ENCODE measurements around the gene TPST1.
A peak's percentile ranks its signal among the peaks of the same experiment; 100 is the strongest.

Gene TPST1

GRCh38 chr7:66167773-66168387 is 37.3 kb upstream of the TPST1 start:
- no peak for TF ChIP-seq CEBPB (IDR thresholded peaks at IDR 0.05)
- TF ChIP-seq NFIC (IDR thresholded peaks at IDR 0.05): peak; percentile 41; the same call in 1 of the 2 replicates

- TF ChIP-seq FOXM1 (IDR thresholded peaks at IDR 0.05; ENCODE audit: borderline replicate concordance, low read depth) (no peak), TCF12 (IDR thresholded peaks at IDR 0.05; ENCODE audit: low read depth) (no peak), TEAD4 (IDR thresholded peaks at IDR 0.05) (no peak), NFIC (IDR thresholded peaks at IDR 0.05) (no peak), USF1 (IDR thresholded peaks at IDR 0.05) (no peak), ZBTB7A (IDR thresholded peaks at IDR 0.05; ENCODE audit: low read depth) (no peak), CEBPB (IDR thresholded peaks at IDR 0.05) (no peak), REST (IDR thresholded peaks at IDR 0.05; ENCODE audit: low read depth) (no peak), EGR1 (IDR thresholded peaks at IDR 0.05) (no peak), EP300 (IDR thresholded peaks at IDR 0.05; ENCODE audit: borderline replicate concordance) (no peak), TAF1 (IDR thresholded peaks at IDR 0.05; ENCODE audit: low read depth) (no peak), MAX (IDR thresholded peaks at IDR 0.05) (no peak), CREB1 (IDR thresholded peaks at IDR 0.05; ENCODE audit: low read depth) (no peak), RAD21 (IDR thresholded peaks at IDR 0.05; ENCODE audit: low read depth) (no peak)
Measured at GRCh38 chr7:66169616-66170015, 35.5 kb upstream of the TPST1 start.

- TF ChIP-seq USF1 (IDR thresholded peaks at IDR 0.05) (peak; percentile 61), TEAD4 (IDR thresholded peaks at IDR 0.05) (no peak), EGR1 (IDR thresholded peaks at IDR 0.05) (no peak), CEBPB (IDR thresholded peaks at IDR 0.05) (0 out of 2 replicates have a peak, but pooled peaks have one; percentile 48)
Measured at GRCh38 chr7:66170309-66171231, 34.6 kb upstream of the TPST1 start.

- TF ChIP-seq USF1 (IDR thresholded peaks at IDR 0.05) (no peak), REST (IDR thresholded peaks at IDR 0.05; ENCODE audit: low read depth) (no peak), NFIC (IDR thresholded peaks at IDR 0.05) (no peak), EGR1 (IDR thresholded peaks at IDR 0.05) (no peak), TCF12 (IDR thresholded peaks at IDR 0.05; ENCODE audit: low read depth) (no peak), EP300 (IDR thresholded peaks at IDR 0.05; ENCODE audit: borderline replicate concordance) (no peak), YY1 (IDR thresholded peaks at IDR 0.05; ENCODE audit: low read depth) (no peak), MAX (IDR thresholded peaks at IDR 0.05) (no peak), CEBPB (IDR thresholded peaks at IDR 0.05) (no peak), RAD21 (IDR thresholded peaks at IDR 0.05; ENCODE audit: low read depth) (no peak), ZBTB7A (IDR thresholded peaks at IDR 0.05; ENCODE audit: low read depth) (no peak), TAF1 (IDR thresholded peaks at IDR 0.05; ENCODE audit: low read depth) (no peak), FOXM1 (IDR thresholded peaks at IDR 0.05; ENCODE audit: borderline replicate concordance, low read depth) (no peak), TEAD4 (IDR thresholded peaks at IDR 0.05) (no peak), CREB1 (IDR thresholded peaks at IDR 0.05; ENCODE audit: low read depth) (no peak)
Measured at GRCh38 chr7:66173856-66174255, 31.3 kb upstream of the TPST1 start.

- TF ChIP-seq CREB1 (IDR thresholded peaks at IDR 0.05; ENCODE audit: low read depth): no peak
Measured at GRCh38 chr7:66176914-66177313, 28.2 kb upstream of the TPST1 start.

Data from Ishikawa (cell line).